CD4-positive, alpha-beta T cell treated with Interleukin-1 beta for 1 hour (primary cell): ENCODE results near the gene EXOSC10.

ENCODE experiments used
- DNase-seq, 2 donors: peaks; one replicate each; pipeline ENCODE4 v3.0.0-alpha.2; 2020 to 2022

EXOSC10 gene

DNA sequence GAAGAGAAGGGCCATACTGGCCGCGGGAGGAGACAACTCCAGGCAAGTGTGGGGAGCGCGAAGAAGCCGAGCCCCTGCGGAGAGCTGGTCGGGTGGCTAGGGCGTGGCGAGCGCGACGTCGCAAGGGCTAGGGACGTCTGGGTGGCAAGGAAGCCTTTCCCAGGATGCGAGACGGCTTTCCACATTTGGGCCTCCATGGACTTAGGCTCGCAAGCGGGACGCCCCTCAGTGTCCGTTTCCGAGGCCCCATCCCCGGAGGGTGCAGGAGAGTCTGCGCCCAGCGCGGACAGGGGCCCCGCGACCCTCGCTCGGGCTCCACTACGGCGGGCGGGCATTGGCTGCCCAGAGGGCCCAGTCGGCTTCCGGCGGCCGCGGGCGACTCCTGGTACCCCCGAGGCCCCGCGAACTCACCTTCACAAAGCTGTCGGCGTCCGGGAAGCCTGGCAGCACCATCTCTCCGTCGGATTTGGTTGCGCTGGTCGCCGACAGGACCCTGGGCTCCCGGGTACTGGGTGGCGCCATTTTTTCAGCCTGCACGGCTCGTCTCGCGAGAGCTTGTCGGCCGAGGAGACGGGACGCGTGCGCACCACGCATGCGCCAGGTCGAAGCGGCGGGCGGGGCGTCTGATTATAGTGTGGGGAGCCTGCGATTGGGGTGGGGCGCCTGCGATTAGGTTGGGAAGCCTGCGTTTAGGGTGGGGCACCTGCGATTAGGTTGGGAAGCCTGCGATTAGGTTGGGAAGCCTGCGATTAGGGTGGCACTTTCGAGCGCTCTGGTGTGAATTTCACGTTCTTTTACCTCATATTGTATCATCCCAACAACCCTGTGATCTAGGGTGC is at the start of gene EXOSC10:
Gene EXOSC10 (minus strand): TSS at position 560 of the 839 bp plus-strand sequence. CDS start 38 bp downstream, at position 522.
- peak; percentile 94 to 96 for DNase-seq

GRCh38 chr1:11147197-11147770 is 47.6 kb upstream of the EXOSC10 start:
- no peak for DNase-seq

GRCh38 chr1:11145741-11146140 is 46.1 kb upstream of the EXOSC10 start:
- no peak for DNase-seq

GRCh38 chr1:11144570-11145256 is 45.0 kb upstream of the EXOSC10 start:
- no peak for DNase-seq

GRCh38 chr1:11143907-11144306 is 44.2 kb upstream of the EXOSC10 start:
- DNase-seq: no peak

- no peak for DNase-seq
Observed at GRCh38 chr1:11143401-11143800, 43.7 kb upstream of the EXOSC10 start.

DNA sequence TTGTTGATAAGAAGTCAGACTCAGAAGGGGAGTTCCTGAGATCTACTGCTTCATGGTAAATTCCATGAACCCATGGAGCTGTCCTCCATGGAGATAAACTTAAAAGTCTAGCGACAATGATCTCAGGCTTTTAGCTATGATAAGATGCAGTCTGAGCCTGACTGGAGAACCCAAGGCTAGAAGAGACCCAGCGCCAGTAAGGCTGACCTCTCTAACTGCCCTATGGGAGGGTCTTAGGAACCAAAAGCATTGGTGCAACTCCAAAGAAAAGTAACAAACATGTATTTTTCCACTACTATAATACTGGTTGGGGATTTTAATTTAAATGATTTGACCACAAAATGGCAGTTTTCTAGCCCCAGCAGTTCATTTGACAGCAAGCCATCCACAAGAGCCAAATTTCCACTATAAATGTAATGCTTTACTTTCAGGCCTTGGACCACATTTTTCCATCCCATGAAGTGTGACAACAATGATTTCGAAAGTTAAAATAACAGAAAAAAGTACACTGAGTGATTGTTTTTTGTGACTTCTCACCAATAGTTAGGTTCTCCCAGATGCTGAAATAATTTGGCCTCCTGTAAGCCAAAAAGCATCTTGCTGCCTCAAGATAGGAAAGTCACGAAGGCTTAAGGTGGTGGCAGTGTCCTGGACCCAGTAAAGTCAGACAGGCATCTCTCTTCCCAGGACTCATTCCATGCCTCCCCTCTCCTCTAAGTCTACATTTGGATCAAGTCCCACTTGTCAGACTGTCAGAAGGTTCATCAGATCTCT is 43.1 kb upstream of the EXOSC10 start:
- DNase-seq: no peak

DNA sequence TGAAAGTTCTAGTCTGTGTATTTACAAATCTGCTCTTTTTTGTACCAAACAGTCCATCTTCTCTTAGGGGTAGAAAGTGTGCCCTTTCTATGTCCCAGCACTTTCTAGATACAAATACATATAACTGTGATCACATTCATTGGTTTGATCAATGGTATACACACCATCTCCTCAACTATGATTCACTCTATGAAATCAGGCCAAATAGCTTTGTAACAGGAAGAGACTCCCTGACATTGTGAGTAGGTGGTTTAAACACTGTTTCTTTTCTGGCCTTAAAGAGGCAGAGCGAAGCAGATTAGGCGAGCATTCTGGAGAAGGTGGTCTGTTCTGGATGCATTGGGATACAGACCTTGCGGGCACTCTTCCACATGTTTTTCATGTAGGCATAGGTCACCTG is 39.3 kb upstream of the EXOSC10 start:
- no peak for DNase-seq

DNA sequence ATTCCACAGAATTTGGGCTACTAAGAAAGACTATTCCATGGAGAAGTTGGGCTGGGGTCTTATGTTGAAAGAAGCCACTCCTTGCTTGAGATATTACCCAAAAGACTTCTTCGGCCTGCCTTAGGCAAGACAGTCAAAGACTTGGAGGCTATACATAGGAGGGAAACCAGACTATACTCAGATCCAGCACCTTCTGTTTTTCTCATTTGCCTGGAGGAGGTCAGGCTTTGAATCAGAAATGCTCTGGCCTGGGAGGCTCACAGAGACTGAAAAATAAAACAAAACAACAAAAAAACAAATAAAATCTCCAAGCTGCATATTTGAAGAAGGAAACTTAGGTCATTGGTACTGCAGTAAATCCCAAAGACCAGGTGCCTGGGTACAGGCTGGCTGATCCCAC is 38.4 kb upstream of the EXOSC10 start:
- no peak for DNase-seq

GRCh38 chr1:11134898-11135266 is 35.2 kb upstream of the EXOSC10 start:
- no peak for DNase-seq

GRCh38 chr1:11134251-11134897 is 34.7 kb upstream of the EXOSC10 start:
- DNase-seq: no peak

- no peak for DNase-seq
Observed at GRCh38 chr1:11132563-11133293, 33.1 kb upstream of the EXOSC10 start.

DNA sequence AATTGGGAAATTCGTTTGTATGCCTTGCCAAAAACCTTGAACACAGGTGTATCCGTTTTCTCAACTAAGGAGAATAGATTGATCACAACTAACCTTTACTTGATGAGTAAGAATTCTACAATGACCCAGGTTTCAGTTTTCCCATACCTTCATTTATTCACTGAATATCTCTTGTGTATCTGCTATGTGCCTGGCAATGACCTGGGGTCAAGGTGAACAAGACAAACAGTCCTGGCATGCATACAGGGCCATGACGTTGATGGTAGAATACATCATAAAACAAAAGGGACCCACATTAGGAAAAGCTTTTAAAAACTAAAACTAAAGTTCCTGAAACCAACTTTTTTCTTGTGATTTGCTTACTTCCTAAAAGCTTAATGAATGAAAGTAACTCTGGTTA is 32.1 kb upstream of the EXOSC10 start:
- DNase-seq: no peak

DNA sequence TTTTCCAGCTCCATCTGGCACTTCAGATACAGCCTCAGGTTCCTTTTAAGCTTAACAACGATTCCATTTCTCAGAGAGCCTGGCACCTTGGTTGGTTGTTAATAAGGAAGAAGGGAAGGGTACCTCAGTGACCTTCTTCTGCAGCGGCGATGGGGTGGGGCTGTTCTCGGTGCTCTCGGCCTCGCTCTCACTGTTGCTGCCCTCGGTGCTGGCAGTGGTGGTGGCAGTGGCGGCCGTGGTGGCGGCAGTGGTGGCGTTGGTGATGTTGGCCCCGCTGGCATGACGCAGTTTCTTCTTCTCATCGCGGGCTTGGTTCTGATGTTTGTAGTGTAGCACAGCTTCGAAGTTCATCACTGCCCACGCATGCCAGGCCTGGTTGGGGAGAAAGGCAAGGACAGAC is 30.7 kb upstream of the EXOSC10 start:
- no peak for DNase-seq

DNA sequence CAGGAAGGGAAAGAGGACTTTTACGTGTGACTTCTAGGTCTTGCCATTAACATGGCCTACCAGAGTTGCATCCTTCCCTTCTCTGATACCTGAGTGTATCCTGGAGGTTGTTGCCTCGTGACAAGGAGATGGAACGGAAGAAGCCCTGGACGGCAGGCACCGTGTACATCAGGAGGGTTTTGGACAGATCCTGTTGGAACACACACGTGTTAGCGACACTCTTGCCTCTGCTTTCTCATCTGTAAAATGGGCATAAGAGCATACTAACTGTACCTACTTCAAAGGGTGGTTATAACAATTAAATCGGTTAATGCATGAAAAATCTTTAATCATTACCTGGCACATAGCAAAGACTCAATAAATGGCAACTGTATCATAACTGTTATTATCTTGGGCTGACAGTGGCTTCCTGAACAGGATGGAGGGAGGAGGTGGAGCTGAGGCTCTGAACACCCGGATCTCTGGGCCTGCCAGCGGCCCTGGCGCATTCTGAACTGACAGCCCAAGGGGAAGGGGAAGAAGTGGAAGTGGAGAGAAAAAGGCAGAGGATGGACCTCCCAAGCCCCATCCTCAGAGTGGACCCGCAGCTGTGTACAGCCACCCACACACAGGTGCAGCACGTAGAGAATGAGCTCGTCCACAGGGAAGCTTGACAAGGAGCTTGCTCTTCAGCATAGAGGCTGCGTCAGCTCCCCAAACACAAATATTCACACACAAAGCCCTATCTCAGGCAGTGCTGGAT is 30.2 kb upstream of the EXOSC10 start:
- no peak for DNase-seq

DNA sequence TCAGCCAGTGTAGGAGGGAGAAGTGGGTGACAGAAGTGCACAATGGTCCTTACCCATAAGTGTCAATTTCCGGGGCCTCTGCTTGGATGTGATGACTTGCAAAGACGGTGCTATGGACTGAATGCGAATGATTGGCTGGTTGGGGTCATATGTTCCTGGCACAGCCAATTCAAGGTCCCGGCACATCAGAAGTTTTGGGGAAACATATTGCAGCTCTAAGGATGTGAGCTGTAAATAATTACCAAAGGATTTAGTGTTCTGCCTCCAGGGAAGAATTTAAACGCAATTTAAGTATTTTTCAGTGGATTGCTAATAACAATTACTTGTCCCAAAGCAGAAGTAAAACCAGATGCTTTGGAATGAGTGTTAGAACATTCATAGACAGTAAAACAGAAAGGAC is 26.9 kb upstream of the EXOSC10 start:
- DNase-seq: no peak

GRCh38 chr1:11125931-11126330 is 26.3 kb upstream of the EXOSC10 start:
- DNase-seq: no peak

GRCh38 chr1:11124965-11125364 is 25.3 kb upstream of the EXOSC10 start:
- no peak for DNase-seq

DNA sequence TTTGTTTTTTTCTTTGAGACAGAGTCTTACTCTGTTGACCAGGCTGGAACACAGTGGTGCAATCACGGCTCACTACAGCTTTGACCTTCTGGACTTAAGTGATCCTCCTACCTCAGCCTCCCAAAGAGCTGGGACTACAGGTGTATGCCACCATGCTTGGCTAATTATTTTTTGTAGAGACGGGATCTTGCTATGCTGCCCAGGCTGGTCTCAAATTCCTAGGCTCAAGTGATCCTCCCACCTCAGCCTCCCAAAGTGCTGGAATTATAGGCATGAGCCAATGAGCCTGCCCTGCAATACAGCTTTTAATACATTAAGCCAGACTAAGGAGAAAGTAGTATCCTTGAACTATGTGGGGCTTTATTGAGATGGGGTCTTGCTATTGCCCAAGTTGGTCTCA is 16.6 kb upstream of the EXOSC10 start:
- DNase-seq: no peak

DNA sequence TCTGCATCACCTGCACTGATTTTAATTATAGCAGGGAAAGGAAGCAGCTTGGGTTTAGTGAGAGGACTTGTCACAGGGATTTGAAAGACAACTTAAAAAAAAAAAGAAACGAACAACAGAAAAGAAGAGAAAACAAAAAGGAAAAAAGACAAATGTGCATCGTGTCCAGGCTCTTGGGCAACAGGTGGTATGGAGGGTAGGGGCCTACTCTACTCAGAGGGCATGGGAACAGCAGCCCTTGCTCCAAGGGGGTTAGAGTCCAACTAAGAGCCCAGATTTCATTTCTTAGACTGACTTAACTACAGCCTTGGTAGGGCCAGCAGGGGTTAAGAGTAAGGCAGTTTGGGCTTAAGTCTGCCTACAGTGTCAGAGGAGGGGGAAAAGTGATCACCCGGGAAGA is 15.3 kb upstream of the EXOSC10 start:
- no peak for DNase-seq

DNA sequence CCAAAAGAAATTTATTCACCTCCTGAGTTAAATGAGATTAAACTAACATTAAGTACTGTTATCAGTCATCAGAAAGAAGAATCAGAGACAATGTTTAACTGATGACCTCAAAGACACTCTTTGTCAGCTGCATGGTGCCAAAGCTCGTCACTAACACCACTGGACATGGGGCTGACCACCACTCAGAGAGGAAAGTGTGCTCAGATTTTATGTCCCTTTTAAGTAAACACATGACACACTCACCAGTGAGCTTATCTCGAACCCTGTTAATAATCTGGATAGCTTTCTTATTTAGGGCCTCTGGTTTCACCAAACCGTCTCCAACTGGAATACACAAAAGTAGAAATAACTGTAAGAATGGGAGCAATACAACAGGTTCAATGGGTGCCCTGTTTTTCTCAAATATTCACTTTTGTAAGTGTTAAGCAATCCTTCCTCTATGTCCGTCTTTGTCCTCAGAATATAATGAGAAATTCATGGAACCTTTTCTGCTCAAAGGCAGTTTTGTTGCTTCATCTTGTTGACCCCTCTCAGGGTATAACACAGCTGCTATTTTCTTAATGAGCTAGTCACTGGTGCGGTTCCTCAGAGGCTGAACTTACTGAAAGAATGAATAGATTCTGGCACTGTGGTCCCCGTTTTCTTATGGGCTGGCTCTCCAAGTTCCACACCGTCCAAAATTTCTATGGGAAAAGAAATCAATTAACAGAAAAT is 9.5 kb upstream of the EXOSC10 start:
- DNase-seq: no peak
